Activated T-cell treated with anti-CD3 and anti-CD28 coated beads for 48 hours (primary cell): Measurements from ENCODE around the gene GNAT3.

Source experiments
- DNase-seq: peaks from one replicate; pipeline ENCODE4 v3.0.0-alpha.2; 2020; ENCODE audit warnings: low read depth

Gene GNAT3

DNA sequence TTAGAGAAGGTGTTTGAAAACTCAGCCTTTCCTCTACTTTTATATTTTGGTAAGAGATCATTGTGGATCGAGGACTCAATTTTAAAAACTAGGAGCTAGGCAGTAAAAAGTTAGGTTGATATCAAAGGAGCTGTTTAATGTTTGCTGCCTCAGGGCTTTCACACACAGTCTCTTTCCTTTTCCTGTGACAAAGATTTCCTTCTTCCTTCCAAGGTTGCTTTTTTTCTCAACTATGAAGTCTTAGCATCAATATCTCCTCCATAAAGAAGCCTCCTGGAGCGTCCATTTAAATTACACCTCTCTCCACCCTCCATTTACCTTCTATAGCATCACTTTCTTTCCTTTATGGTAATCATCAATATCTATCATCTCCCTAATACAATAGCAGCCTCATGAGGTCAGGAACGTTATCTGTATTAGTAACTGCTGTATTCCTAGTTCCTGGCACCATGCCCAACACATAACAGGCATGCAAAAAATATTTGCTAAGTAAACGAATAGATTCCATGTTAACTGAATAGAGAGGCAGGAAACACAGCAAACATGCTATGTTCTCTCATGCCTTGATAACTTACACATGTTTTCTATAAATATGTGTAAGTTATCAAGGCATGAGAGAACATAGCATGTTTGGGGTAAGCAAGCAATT, 48.5 kb downstream of the GNAT3 start:
- DNase-seq, result no peak

DNA sequence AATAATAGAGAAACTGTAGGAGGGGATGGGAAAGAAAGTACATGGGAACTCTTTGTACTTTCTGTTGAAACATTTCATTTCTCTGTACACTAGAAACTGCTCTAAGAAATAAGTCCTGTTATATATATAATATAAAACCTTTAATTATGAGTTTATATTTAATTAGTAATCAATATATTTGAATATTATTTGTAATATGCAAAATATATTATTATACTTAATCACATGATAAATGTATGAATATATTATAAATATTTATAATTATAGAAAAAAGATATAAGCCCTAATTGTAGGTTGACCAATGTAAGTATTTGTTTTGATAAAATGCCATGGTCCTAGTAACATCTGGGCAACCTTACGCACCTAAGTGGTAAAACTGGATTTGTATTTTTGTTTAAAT, 51.0 kb downstream of the GNAT3 start:
- DNase-seq, result no peak

DNA sequence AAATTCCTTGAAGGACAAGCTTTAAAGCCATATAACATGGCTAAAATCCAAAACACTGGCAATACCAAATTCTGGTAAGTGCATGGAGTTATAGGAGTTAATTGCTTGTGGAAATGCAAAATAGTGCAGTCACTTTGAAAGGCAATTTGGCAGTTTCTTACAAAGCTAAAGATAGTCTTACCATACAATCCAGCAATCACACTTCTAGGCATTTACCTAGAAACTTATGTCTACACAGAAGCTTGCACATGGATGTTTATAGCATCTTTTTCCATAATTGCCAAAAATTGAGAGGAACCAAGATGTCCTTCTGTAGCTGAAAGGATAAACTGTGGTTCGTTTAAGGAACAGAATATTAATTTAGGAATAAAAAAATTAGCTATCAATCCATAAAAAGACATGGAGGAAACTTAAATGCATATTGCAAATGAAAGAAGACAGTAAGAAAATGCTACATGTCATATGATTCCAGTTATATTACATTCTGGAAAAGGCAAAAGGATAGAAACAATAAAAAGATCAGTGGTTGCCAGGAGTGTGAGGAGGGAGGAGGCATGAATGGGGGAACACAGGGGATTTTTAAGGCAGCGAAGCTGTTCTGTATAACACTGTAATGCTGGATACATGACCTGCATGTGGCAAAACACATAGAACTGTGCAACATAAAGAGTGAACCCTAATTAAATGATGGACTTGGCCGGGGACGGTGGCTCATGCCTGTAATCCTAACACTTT, 51.9 kb downstream of the GNAT3 start:
- DNase-seq, result no peak

DNA sequence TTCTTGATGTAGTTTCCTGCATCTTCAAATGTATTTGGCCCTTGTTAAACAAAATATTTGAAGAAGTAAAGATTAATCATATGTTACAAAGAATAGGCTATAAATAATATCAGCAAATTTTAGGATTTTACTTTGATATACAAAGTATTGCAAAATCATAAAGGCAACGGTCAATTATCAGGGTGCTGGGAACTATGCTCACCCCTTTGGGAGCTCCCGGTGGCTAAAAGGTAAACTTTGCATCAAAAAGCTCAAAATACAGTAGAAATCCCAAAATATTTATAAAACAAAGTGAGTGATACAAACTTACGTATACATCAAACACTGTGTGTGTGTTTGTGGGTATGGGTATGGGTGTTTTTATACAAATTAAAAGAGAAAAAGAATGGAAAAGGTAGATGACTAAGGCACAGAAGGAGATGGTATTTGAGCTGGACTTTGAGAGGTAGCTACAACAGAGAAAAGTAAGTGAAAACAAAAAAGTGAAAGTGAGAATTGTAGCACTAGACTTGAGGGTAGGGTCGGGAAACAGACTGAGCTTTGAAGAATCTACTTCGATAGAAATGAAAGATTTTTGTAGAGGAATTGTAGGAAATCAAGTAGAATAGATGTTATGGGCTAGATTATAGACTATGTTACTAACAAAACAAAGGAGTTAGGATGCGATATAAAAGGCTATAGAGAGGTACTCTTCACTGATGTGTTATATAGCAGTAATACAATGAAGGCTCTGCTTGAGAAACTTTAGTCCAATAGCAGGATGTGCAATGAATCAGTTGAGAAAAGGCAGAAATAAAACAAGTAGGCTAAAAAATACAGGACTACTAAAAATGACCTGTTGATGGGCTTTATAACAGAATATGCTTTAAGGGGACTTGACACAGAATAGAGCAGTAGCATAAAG, 52.8 kb downstream of the GNAT3 start:
- no peak for DNase-seq

DNA sequence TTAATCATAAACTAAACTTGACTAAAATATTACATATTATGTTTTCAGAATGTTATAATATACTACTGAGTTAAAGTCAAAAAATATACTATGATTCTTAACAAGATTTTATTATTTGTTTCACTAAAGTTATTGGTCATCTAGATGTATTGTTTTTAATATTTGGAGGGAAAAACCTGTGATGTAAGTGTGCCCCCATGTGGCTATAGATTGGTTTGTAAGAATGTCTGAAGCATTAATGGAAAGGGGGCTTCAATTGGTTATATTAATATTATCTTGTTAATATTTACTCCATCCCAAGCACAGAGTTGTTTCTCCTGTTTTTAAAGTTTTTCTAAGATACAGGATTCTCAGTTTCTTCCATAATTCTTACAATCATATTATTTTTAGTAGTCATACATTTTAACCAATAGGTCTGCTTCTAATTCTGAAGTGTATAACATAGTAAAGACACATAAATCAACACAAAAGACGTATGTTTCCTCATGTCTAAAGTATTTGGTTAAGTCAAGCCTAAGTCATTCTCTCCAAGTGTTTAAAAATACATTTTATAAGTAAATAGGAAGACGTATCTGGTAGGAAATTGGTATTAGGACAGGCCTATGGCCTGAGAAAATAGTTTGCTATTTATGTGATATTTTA, 58.0 kb downstream of the GNAT3 start:
- no peak for DNase-seq

DNA sequence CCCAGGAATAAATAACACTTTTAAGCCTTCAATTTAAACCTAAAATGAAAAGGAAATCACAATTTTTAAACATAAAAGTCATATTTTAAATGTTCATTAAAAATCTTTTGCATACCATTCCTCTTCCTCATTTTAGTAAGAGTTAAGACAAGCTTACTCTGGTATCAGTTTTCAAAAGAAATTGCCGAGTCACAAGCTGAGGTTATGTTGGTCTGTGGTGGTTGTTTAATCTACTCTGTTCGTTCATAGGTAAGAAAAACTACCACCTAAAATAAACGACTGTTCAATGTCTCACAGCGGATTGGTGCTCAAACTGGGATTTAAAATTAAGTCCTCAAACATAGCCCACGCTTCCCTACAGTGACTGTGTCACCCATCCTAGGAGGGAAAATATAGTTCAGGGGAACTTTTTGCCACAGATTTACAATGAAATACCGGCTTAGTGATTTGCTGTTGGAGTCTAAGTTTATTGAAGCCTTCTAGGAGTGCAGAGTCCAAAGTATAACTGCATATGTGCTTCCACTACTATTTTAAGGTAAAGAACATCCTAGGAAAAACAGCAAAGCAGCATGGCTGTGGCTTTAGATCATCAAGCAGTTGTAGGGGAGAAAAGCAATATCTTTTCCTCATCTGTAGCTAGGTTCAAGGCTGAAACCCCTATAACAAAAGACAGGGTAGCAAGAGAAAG, 61.1 kb downstream of the GNAT3 start:
- DNase-seq, result no peak

DNA sequence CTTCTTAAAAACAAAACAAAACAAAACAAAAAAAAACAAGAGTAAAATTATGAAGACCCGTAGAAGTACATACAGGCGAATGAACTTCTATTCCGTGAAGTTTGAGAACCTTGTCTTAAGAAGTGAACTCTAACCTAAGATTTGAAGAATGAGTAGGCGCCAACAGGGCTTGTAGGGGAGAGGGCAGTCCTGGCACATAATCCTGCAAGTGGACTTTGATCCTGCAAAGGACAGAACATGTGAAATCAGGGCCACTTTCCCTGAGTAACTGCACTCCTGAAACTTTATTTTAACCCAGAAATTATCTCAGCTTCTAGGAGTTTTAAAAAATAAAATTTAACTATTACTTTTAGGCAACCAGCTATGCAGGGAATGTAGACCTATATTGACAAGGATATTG, 62.0 kb downstream of the GNAT3 start:
- DNase-seq, result no peak

DNA sequence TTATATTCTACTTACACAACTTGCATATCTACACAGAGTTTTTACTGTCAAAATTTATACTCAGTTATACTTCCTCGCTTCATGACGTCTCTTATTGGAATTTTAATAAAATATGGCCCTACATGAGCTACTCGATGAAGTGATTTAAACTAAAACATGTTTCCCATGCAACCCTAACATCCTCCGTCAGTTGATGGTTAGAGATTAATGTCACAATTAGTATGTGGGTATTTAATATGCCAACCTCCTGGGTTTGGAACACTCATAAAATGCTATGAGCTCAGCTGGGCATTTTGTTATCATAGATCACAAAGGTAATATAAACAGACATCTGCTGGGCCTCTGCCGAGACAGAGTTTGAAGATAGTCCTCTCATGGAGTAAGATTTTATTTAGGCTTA, 66.5 kb downstream of the GNAT3 start:
- DNase-seq, result no peak

DNA sequence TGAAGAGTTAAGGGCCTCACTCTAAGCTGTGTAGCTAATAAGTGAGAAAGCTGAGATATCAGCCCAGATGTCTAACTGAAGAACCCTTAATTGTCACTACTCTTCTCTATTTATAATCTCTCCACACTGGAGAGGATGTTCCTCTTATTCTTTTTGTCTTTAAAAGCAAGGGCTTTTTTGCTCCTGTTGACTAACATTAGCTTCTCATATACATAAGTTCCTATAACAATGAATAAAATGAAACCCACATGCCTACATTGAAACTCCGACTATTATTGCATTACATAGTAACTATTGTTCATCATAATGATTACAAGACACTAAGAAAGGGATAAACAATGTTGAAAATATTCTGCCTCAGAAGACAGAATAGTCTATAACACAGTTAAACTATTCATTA, 67.1 kb downstream of the GNAT3 start:
- no peak for DNase-seq

DNA sequence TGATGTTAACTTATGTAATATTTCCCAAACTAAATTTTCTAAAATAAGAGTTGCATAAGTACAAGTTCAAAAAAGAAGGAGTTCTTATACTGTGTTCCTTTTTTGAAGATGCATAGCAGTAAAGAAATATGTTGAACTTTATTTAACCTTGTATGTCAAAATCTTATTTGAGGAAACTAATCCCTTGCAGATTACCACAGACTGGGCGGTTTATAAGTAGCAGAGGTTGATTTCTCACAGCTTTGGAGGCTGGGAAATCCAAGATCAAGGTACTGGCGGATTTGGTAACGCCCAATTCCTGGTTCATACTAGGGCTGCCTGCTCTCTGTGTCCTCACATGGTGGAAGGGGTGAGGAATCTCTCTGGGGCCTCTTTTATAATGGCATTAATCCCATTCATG, 68.5 kb downstream of the GNAT3 start:
- no peak for DNase-seq

DNA sequence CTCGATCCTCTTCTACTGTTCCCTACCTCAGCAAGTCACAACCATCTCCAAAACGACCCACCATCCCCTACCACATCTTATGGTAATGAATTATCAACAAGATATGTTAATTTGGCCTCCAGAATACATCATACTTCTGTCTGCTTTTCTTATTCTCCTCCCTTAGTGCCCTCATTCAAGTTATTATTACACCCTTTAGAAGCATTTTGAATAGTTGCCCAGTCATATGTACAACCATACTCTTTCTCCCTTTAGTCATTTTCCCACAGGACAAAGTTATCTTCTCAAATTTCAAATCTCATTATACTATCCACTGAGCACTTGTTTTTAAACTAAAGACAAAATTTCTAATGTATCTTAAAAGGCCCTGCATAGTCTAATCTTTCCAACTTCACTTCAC, 71.0 kb downstream of the GNAT3 start:
- no peak for DNase-seq

DNA sequence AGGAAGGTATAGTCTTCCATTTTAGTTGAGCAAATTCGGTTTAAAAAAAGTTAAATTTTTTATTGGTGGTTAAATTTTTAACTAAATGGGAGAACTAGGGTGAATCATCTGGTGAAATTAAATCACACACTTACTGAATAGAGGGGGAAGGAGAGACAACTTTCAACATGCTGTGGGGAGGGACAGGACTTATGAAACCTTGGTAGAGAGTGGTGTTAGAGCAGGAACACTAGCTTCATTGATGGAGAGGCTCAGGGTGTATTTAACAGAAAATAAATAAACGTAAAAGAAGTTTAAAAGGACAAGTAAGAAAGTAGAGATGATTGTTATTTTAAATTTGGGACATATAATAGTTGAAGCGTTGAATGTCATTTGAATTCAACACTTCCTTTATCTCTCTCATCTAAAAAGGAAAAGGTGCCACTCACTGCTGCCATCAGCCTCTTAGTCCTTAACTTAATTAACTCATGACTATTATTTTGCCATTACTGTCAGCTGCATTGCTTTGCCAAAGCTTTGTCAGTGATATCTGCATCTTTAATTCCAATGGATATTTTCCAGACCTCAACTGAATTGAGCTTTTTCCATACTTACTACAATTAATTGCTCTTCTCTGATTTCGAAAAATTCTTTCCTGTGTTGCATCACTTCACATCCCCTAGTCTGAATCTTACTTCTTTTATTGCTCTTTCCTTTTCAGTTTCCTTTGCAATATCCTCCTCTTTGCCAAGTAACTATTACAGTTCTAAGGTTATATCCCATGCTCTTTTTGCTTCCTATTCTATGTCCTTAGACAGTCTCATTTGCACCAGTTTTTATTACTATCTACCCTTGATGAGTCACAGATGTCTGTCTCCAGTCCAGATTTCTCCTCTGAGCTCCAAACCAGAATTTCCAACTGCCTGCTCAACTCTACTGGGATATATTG, 71.7 kb downstream of the GNAT3 start:
- DNase-seq, result no peak

DNA sequence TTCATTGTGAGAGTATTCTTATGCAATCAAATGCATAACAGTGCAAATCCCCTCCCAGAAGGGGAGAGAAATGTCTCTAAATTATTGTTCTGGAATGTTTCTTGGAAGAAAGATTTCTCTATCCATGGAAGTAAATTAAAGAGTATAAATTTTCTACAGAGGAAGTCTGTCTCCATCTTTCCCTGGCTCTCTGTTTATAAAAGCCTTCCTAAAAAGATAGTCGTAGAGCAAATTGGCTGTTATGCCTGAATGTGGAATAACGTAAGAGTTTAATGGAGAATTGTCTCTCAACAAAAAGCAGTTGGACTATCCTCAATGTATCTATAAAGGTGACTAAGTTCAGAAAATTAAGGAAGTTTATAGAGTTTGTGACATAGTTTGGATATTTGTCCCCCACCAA, 76.3 kb downstream of the GNAT3 start:
- no peak for DNase-seq

DNA sequence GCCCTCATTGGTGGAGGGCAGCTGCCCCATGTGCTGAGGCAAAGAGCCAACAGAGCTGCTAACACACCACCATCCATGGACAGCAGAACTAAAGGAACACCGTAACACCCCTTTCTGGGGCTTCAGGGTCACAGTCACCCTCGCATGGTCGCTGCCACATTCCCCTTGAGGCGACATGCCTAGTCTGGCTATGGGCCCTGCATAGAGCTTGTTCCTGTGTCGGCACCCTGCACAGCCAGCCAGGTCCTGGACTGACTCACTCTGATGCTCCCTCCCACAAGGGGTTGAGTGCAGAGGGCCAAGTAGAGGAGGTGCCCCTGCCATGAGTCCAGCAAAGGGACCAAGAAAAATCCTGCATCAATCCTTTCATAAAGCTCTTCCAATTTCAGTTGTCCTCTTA, 77.8 kb downstream of the GNAT3 start:
- no peak for DNase-seq

DNA sequence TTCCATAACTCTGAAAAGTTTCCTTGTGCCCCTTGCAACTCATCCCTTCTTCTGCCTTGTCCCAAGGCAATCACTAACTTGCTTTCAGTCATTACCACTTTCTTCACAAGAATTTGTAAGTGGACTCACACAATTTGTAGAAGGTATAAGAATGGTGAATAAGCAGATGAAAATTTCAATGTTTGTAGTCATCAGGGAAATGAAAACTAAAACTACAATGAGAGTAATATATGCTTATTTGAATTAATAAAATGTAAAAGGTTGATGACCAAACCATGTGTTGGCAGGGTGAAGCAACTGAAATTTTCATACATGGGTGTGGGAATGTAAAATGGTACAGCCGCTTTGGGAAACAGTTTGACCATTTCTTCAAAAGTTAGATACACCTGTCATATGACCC, 79.7 kb downstream of the GNAT3 start:
- no peak for DNase-seq

DNA sequence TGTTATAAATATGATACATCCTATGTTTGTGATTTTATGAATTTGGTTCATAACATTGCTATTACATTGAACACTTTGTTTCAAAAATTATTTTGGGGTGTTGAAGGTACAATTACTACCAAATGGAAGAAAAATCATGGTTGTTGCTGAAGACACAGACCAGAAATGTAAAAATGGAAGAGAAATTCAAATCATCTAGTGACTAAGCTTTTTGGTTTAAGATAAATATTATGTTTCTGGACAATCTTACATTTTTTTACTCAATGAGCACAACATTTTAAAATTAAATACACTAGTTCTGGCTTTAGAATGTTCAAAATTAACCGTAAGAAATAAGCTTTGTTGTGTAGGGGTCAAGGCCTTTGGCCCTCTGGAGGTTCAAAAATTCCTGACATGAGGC, 82.7 kb downstream of the GNAT3 start:
- DNase-seq, result no peak

DNA sequence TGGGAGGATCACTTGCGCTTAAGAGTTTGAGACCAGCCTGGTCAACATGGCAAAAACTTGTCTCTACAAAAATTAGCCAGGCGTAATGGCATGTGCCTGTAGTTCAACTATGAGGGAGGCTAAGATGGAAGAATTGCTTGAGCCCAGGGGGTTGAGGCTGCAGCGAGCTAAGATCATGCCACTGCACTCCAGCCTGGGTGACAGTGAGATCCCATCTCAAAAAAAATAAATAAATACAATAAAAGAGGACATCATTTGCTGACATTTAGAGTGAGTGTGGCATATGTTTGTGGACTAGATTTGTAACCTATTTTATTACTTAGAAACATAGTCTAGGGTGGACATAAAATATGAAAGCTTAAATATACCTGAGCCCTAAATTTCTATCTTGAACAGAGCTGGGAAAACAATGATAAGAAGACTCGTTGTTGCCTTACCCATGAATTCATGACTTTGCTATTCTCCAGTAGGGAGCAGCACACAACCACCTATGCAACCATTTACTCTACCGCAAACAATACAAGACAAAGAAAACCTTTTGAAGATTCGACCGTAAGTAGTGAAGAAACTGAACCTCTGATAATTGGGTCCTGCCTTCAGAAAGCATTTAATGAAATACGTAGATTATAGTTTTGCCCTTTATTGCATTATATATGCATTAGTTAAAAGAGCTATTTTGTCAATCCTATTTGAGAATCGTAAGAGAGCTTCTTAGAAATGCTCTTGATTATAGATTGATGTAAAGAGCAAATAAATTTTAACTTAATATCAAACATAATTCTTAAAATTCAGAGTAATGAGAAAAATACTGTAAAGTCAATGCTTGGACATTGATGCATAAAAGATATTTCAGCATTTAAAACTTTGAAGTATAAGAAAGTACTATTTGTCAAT, 83.5 kb downstream of the GNAT3 start:
- no peak for DNase-seq

DNA sequence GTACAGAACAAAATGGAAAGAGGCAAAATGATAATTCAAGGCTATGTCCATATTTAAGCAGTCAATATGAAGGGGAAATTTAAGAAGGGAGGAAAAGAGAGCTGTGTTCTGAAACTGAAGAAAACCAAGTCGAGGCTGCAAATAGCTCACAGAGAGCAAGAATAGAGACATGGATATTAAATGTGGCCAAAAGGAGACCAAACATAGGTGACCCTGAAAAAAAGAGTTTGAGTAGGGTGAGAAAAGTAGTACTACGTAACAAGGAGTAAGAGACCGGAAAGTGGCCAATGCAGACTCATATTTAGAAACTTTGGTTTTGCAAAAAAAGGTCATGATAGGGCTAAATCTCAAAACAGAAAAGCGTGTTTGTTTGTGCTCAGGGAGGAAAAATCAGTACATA, 84.6 kb downstream of the GNAT3 start:
- no peak for DNase-seq

DNA sequence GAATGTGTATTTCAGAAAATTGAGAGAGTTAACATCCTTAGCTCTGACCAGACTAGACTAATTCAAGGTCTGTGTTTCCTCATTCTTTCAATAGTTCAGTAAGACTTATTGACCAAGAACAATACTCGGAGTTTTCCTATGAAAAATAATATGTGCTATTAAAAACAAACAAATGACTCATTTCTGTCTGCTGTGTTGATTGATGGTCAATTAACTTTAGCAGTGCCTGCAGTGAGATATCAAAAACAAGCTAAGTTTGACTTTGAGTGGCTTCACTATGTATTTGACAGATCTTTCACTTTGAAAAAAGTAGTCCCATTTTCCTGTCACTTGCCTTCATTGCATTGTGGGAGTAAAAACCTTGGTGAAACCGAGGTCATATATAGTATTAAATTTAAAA, 91.0 kb downstream of the GNAT3 start:
- no peak for DNase-seq
